DMS 273 (cell line): ENCODE measurements around the gene JAKMIP2.
"Not testable (repeated sequence)": the region's sequence is repeated elsewhere in the genome, so short reads cannot be mapped to it uniquely, and the experiment has no call there.

Source experiments
- DNase-seq: peaks from one replicate; lab custom pipeline; 2025; ENCODE audit not compliant: unreplicated experiment; lab: John Stamatoyannopoulos, UW

The JAKMIP2 gene

GRCh38 chr5:147750065-147750464 is 32.5 kb downstream of the JAKMIP2 start:
- DNase-seq, result no peak

DNA sequence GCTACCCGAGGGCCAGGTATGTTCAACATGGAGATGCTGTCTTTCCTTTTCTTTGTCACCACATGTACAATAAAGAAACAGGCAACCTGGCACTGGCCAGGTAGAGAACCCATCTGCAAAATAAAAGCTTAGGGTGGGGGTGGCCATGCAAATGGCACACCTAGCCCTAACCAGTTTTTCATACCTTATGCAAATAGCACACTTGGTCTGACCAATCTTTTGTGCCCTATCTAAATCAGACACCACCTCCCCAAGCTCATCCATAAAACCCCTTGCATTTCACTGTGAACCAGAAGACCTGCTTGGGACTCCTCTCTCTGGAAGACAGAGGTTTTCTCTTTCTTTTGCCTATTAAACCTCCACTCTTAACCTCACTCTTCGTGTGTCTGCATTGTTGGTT is 33.9 kb downstream of the JAKMIP2 start:
- DNase-seq, result no peak

DNA sequence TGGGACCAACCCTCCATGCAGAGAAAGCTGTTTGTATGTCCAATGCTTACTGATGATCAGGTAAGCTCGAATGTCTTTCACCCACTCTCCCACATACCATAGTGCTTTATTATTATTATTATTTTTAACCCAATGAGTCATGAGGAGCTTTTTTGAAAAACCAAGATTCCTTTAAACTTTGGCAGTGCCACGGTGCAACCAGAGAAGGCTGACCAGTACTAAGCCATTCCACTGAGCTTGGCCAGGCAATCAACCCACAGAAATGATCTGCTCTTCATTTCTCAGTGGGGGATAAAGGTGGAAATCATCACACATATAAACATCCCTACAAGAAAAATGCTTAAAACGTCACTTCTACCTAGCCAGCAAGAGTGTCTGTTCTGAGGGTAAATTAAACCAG is 35.5 kb downstream of the JAKMIP2 start:
- no peak for DNase-seq

DNA sequence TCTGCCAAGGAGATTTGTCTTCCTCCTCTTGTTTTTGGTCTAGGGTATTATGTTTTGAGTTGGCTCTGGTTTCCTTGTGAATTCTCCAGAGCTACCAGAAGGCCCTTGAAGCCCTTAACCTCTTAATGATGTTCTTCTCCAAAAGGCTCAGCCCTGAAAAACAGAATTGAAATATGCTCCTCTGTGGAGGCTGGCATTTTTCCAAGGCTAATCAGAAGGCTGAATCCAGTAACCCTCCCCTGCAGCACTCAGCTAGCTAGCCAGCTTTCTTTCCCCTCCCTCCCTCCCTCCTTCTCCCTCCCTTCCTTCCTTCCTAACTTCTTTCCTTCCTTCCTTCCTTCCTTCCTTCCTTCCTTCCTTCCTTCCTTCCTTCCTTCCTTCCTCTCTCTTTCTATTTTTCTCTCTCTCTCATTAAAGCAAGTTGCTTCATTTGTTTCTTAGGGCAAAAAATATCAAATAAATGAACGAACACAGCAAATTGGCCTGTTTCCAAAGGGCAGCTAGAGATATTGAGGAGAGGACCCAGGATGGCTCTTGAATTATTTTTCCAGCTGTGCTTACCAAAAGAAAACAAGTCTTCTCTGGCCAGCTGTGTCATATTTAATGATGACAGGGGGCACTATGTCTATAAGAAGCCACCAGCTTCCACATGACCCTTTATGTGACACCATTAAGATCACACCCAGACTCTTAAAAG is 38.7 kb downstream of the JAKMIP2 start:
- peak; percentile 91 for DNase-seq

GRCh38 chr5:147743012-147743411 is 39.5 kb downstream of the JAKMIP2 start:
- DNase-seq, result no peak

DNA sequence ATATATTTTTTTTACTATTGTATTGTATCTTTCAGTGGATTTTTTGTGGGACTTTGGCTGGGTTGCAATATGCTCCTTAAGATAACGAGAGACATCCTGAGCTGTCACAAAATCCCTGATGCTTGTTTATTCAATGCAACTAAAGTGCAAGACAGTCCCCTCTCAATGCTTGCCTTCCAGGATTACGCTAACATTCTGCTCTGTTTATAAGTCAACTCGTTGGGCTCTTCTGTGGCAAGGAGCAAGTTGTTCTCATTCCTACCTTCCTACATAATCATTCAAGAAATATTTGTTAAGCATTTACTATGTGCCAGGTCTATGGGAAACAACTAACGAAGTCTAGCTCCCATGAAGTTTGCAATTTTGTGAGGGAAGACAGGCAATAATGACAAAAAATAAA is 40.4 kb downstream of the JAKMIP2 start:
- DNase-seq, result no peak

DNA sequence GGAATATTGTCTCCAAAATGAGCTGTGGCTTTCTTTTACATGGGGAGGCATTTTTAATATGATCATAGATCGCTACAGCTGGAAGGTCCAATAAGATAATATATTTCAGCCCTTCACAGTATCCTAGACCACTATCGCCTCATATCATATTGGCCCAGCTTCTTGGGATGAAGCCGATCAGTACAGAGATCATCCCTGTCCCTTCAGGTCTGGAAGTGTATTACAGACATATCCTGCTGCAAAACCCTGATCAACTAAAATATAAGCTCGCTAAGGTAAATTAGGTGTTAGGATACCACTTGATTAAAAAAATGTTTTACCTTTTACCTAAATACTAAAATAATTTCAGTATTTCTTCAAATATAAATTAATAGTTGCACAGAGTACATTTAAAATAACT is 41.7 kb downstream of the JAKMIP2 start:
- DNase-seq, result no peak

GRCh38 chr5:147737921-147738320 is 44.6 kb downstream of the JAKMIP2 start:
- DNase-seq, result no peak

DNA sequence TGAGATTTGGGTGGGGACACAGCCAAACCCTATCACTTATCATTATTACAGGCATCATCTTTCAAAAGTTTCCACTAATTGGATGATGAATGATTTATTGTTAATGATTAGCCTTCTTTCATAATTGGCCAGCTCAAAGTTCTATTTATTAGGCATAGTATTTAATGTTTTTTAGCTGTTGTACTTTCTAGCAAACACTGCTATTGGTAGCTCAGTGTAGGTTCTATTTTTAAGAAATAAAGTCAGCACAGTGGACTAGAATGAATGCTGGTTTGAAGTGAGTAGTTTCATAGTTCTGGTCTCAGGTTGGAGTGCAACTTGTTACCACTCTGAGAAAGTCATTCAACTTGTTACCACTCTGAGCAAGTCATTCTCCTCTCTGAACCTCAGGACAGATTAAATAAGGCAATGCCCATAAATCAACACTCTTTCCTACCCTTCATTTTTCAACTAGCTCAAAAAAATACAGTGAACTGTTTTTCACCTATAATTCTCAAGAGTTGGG is 46.9 kb downstream of the JAKMIP2 start:
- no peak for DNase-seq

DNA sequence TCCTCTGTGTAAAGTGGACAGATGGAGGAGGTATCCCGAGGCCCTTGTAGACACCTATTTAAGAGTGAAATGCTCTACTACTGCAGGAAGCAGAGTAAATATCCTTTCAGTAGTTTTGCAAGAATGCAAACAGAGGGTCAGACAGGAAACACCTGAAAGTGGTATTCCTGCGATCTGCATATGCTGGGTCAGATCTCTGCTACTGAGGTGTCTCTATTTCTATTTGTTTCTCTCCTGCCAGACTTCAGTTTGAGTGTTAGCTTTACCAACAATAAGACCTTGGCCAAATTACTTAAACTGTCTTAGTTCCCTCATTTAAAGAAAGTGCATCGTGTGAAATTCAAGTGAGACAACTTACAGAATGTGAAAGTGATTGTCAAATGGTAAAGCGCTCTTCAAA is 47.6 kb downstream of the JAKMIP2 start:
- DNase-seq, result no peak

GRCh38 chr5:147733075-147733474 is 49.5 kb downstream of the JAKMIP2 start:
- no peak for DNase-seq

- no peak for DNase-seq
These were observed 50.1 kb downstream of the JAKMIP2 start for GRCh38 chr5:147732291-147732883.

GRCh38 chr5:147731431-147732290 is 50.9 kb downstream of the JAKMIP2 start:
- DNase-seq, result no peak

- DNase-seq, result no peak
These were observed 55.3 kb downstream of the JAKMIP2 start for GRCh38 chr5:147727200-147727599.

GRCh38 chr5:147721191-147721960 is 61.2 kb downstream of the JAKMIP2 start:
- not testable (repeated sequence) for DNase-seq

DNA sequence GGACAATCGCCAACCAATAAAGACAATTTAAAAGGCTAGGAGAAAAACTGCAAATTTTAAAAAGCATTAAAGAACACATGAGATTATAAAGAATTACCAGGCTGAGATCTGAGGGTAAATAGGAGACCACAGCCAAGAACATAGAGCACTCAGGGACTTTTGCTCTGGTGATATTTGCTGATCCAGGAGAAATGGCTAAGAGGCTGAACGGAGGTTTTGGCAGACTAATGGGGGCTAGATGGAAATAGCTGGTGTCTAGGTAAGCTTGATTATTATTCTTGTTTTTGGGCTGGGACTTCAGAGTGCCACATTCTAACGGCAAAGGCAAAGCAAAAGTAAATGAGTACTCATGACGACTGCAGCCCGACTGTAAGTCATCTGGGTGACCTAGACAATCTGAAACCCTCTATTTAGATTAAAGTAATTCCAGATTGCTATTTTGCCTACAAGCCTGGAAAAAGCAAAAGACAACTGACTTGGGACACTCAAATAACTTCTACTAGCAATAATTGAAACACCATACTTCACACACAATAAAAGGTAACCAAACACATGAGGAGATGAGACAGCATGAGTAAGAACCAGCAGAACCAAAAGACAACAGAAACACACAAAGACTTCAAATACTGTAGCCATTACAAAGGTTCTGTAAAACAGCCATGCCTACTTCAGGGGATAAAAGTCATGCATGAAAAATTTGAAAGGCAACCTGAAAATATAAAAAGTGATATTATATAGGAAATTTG is 68.8 kb downstream of the JAKMIP2 start:
- no peak for DNase-seq

- DNase-seq, result no peak
These were observed 69.9 kb downstream of the JAKMIP2 start for GRCh38 chr5:147712598-147712997.

DNA sequence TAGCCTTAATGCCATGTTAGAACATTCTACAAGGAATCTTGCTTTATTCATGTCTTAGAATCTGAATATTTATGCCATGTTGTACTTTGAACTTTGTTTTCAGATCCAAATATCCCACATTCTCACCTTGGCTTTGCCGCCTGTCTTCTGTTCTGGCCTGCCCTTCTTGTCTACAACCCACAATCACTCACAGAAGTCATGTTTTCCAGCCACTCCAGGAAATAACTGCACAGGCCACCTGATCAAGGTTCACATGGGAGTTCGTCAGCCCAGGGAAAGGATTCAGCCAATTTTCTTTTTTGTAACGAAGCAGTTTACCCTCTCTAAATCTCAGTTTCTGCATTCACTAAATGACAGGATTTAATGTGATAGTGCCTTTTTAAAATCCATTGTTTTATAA is 70.5 kb downstream of the JAKMIP2 start:
- DNase-seq, result no peak

DNA sequence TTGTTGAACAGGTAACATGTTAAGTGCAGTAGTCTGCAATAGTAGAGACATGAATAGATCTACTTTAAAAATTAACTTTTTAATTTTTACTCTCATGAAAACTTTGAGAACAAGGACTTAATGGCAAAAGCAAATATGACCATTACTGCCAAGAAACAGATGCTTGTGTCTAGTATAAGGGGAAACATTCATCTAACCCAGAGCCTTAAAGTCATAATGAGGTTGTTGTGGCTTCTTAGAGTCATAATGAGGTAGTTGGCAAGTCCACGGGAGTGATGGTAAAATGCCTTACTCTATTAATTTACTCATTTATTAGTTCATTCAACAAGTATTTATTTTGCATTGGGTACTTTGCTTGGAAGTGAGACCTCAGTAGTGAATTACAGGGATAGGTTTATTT is 71.5 kb downstream of the JAKMIP2 start:
- DNase-seq, result no peak

- no peak for DNase-seq
These were observed 73.8 kb downstream of the JAKMIP2 start for GRCh38 chr5:147708708-147709107.
